Measurements from ENCODE around the gene FN1. TPM values are rescaled to one million over a fixed set of nuclear protein-coding genes. Genes with fewer than 3 reads are reported as not detected.

FN1 gene
- total and polyA plus RNA-seq, 4 donors: 339 to 1,753 (median 934) TPM

DNA sequence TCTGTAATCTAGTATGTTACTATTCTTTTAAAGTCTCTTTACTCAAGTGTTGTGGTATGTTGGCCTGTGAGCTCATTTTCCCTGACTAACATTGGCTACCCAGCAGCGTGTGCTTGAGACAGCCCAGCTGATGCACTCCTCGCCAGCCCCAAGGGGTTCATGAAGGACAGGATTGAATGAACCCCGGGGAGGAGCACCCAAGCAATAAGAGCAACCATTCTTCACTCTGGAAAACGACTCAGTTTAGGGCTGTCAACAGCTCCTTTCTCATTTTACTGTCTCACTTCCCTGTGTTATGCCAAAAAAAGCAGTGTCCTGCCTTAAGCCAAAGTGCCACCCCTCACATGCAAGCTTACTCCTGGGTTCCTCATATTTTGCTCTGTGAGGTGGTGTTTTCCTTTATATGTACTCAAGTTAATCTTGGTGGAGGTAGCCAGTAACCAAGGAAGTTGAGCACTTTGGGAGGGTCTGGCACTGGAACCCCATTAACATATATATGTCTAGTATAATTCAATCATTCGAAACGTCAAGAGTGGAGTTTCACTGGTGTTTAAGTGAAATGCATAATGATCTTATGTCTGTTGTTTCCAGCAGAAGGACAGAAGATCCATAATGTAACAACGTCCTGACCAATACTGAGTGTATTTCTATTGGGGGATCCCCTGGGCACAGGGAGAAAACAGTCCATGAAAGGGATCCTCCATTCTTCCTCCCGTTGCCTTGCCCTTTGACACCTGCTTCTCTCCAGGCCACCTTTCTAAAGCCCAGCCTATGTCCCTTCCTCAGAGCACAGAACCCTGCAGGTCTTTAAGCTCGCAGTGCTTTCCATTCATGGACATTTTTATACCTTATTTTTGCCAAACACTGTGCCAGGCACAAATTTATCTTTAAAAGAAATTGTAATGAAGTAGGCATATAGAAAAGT lies 80.8 kb downstream of the FN1 start:
- no peak for ATAC-seq (ENCODE audit: insufficient read depth, low FRiP score)
- Histone ChIP-seq H3K27ac (ENCODE audit: low read depth in 1 of 2, low read length in 1 of 2) (no peak overlapping the region), H3K36me3 (ENCODE audit: control insufficient read depth in 4 of 4, insufficient read depth in 4 of 4, low read length in 4 of 4) (peaks cover 0 to 4% (median 0%) of the 10 kb centered on the region in 4 donors), H3K4me3 (no peak overlapping the region), H3K9me3 (ENCODE audit: control insufficient read depth in 4 of 4, insufficient read depth in 3 of 4, low read length in 3 of 4) (no peaks in the 10 kb centered on the region), H3K4me1 (ENCODE audit: control insufficient read depth in 5 of 5, insufficient read depth in 5 of 5, low read length in 5 of 5) (peaks cover 0 to 9% (median 0%) of the 10 kb centered on the region in 5 donors), H3K9ac (ENCODE audit: insufficient read depth in 1 of 2, low read length in 2 of 2) (no peak overlapping the region), H3K27me3 (ENCODE audit: control insufficient read depth in 3 of 3, insufficient read depth in 3 of 3, low read length in 2 of 3) (no peaks in the 10 kb centered on the region)
- DNase-seq: peak; percentile 59 to 86 (median 80)
- no peak for TF ChIP-seq CTCF (IDR thresholded peaks at IDR 0.05; ENCODE audit: control extremely low read depth, extremely low read depth)
- 83 to 87% methylated on average over 9 of the region's 9 CpGs for WGBS, 2 donors

DNA sequence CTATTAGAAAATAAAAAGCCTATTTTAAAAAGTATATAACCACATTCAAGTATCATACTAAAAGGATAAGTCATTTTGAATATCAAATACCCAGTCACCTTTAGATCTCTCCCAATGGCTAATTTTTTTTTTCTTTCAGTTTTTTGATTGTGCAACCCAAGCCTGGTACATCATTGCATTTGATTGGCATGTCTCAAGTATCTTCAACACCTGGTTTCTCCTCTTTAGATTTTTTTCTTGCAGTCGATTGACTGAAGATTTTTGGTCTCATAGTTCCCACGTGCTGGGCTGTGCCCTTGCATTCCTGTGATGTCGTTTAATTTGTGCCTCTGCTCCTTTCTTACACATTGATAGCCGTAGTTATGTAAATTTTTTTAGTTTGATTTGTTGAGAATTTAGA lies 83.3 kb downstream of the FN1 start:
- DNase-seq (no peak), ATAC-seq (ENCODE audit: insufficient read depth, low FRiP score) (no peak)
- H3K36me3 ChIP-seq (ENCODE audit: control insufficient read depth in 4 of 4, insufficient read depth in 4 of 4, low read length in 4 of 4): peaks cover 0 to 13% (median 9%) of the 10 kb centered on the region in 4 donors
- no peak overlapping the region for H3K4me3 ChIP-seq
- no peak for TF ChIP-seq CTCF (IDR thresholded peaks at IDR 0.05; ENCODE audit: control extremely low read depth, extremely low read depth)
- no peaks in the 10 kb centered on the region for H3K9me3 ChIP-seq (ENCODE audit: control insufficient read depth in 4 of 4, insufficient read depth in 3 of 4, low read length in 3 of 4)
- 38 to 72% methylated on average over 4 of the region's 4 CpGs for WGBS, 2 donors
- H3K27me3 ChIP-seq (ENCODE audit: control insufficient read depth in 3 of 3, insufficient read depth in 3 of 3, low read length in 2 of 3): no peaks in the 10 kb centered on the region
- no peak overlapping the region for H3K9ac ChIP-seq (ENCODE audit: insufficient read depth in 1 of 2, low read length in 2 of 2)
- H3K27ac ChIP-seq (ENCODE audit: low read depth in 1 of 2, low read length in 1 of 2): no peak overlapping the region
- peaks cover 0 to 9% (median 0%) of the 10 kb centered on the region in 5 donors for H3K4me1 ChIP-seq (ENCODE audit: control insufficient read depth in 5 of 5, insufficient read depth in 5 of 5, low read length in 5 of 5)

DNA sequence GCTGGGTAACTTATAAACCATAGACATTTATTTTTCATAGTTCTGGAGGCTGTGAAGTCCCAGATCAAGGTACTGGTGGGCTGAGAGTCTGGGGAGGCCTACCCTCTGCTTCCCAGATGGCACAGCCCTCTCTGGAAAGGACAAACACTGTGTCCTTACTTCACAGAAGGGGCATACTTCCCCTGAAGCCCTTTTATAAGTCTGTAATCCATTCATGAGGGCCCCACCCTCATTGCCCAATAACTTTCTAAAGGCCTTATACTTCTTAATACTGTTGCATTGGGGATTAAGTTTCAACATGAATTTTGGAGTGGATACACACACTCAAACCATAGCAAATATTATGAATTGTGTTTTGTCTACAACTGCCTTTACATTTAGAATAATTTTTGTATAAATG lies 88.0 kb downstream of the FN1 start:
- ATAC-seq (ENCODE audit: insufficient read depth, low FRiP score): no peak
- H3K36me3 ChIP-seq (ENCODE audit: control insufficient read depth in 4 of 4, insufficient read depth in 4 of 4, low read length in 4 of 4): peaks cover 7 to 38% (median 27%) of the 10 kb centered on the region in 4 donors
- no peak overlapping the region for H3K27ac ChIP-seq (ENCODE audit: low read depth in 1 of 2, low read length in 1 of 2)
- H3K4me3 ChIP-seq: no peak overlapping the region
- no peak for DNase-seq
- TF ChIP-seq CTCF (IDR thresholded peaks at IDR 0.05; ENCODE audit: control extremely low read depth, extremely low read depth): no peak
- no peak overlapping the region for H3K9ac ChIP-seq (ENCODE audit: insufficient read depth in 1 of 2, low read length in 2 of 2)
- no peaks in the 10 kb centered on the region for H3K27me3 ChIP-seq (ENCODE audit: control insufficient read depth in 3 of 3, insufficient read depth in 3 of 3, low read length in 2 of 3)
- H3K9me3 ChIP-seq (ENCODE audit: control insufficient read depth in 4 of 4, insufficient read depth in 3 of 4, low read length in 3 of 4): no peaks in the 10 kb centered on the region
- H3K4me1 ChIP-seq (ENCODE audit: control insufficient read depth in 5 of 5, insufficient read depth in 5 of 5, low read length in 5 of 5): no peaks in the 10 kb centered on the region
